HPDE6-E6E7 (cell line): ENCODE results near the gene RESP18.

Experiments used
- DNase-seq: peaks from one replicate; pipeline ENCODE4 v3.0.0; 2011; ENCODE audit warnings: missing footprints; ENCODE audit errors: extremely low spot score

Gene RESP18

DNA sequence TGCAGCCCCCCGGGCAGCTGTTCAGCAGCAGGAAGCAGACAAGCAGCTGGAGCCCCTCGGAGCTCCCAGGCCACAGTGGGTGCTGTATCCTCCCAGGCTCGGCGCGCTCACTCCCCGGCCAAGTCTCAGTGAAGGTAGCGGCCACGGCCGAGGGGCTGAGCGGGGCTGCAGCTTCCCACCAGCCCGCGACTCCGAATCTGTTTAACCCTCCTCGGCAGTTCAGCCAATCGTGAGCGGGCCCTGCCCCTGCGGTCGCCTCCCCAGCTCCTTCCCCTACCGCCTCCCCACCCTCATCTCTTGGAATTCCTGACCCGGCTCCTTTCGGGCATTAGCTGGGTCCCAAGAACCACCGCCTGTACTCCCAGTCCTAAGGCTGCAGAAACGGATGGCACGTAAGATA lies at the start of gene RESP18:
Gene RESP18 (minus strand): TSS at position 203 of the 400 bp plus-strand sequence.
- DNase-seq: no peak

DNA sequence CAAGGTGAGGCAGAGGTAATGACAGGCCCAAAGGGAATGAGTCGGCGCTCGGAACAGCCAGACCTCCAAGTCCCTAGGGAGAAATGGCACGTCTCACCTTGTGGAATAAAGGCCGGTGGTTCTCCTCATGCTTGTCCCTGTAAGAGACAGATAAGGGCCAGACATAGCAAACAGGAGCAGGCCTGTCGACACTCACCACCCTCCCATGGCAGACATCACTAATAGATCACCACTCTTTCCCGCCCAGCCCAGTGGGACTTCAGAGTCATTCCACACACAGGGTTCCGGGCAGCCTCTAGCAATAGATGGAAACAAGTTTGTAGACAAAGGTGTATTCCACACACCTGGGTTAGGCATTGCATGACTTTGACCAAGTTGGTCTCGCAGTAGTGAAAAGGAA lies 48.9 kb upstream of the RESP18 start:
- DNase-seq: no peak

DNA sequence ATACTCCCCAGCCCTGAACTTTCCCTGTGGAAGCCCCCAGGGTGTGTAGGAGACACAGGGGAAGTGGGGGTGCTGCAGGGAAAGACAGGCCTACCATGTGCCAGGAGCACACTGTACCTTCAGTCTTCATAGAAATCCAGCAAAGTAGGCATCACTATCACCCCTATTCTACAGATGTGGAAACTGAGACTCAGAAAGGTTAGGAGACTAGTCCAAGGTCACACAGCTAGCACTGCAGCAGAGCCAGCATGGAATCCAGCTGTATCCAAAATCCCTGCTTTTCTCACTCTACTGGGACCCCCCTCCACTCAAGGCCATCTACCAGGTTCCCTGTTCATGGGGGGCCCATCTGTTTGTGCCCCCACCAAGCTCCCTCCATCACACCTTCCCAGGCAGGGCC lies 48.4 kb upstream of the RESP18 start:
- DNase-seq: no peak

DNA sequence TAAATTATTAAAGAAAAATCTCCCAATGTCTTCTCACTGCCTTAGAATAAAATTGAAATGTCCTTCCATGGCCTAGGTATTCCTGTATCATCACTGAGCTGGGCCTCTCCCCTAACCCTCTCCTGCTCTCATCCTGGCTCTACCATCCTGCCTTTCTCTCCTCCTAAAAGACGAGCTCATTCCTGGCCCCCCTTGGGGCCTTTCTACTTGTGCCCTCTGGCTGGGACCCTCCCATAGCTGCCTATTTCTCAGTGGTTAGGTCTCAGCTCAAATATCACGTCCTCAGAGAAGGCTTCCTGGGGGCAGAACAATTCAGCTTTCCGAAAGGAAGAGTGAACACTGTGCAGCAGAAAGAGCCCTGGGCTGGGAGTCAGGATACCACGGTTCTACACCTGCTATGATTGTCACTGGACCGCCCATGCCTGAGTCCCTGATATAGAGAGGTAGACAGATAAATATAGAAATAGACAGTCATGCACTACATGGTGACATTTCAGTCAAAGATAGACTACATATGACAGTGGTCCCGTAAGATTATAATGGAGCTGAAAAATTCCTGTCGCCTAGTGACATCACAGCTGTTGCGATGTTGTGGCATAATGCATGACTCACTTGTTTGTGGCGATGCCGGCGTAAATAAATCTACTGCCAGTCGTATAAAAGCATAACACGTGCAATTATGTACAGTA lies 45.8 kb upstream of the RESP18 start:
- no peak for DNase-seq

DNA sequence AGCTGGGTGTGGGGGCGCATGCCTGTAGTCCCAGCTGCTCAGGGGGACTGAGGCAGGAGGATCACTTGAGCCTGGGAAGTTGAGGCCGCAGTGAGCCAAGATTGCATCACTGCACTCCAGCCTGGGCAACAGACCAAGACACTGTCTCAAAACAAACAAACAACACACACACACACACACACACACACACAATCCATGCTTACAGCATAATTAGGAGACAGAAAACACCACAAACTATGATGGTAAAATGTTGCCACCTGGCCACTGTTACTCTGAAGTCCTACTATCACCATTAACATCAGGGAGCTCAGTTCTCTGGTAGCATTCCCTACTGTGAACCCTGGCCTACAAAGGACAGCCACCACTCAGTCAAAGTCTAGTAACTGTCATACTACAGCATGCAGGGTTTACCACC lies 36.9 kb upstream of the RESP18 start:
- DNase-seq: no peak

DNA sequence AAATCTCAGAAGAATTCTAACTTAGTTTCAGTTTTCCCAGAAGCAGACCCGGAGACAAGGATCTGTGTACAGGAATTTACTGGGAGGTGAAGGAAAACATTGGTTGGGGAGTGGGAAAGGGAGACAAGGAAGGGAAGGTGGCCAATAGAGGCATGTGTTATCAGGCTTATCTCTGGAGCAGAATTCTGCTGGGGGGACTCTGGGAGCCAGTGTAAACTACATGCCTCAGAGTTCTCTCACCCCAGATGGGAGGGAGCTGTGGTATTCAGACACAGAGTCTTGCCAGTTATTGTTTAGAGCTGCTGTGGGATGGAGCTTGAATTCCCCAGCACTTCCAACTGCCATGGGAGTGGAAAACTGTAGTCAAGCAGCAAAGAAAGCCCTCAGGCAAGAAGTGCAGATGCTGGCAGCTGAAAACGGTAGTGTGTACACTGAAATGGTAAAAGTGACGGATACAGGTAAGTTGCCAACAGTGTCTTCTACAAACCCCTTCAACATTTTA lies 36.2 kb upstream of the RESP18 start:
- DNase-seq: no peak

DNA sequence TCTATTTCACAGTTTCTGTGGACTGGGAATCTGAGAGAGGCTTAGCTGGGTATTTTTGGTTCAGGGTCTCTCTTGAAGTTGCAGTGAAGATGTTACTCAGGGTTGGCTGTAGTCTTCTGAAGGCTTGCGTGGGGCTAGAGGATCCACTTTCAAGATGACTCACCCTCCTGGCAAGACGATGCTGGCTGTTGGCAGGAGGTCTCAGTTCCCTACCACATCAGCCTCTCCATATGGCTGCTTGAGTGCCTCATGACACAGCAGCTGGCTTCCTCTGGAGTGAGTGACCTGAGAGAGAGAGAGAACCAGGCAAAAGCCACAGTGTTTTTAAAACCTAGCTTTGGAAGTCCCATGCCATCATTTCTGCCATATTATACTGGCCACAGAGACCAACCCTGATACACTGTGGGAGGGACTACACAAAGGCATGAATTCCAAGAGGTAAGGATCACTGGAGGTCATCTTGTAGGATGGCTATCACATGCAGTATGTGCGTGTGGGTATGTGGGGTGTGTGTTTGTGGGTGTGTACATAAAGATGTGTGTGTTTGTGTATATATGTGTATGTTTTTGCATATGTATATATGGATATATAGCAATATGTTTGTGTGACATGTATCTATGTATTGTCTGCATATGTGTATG lies 30.1 kb upstream of the RESP18 start:
- DNase-seq: peak; percentile 22

DNA sequence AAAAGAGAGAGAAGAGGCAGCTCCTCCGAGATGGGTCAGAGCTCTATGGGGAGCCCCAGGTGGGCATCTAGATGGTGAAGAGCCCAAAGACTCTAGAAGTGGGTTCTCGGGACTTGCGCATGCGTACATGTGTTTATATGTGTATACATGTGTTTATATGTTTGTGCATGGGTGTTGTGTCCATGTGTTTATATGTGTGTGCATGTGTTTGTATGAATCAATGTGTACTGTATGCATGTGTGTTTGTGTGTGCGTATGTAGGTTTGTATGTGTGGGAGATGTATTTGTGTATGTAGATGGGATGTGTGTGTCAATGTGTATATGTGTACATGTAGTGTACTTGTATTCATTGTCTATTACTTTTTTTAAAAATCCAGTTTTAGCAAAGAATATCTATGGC lies 29.5 kb upstream of the RESP18 start:
- no peak for DNase-seq

DNA sequence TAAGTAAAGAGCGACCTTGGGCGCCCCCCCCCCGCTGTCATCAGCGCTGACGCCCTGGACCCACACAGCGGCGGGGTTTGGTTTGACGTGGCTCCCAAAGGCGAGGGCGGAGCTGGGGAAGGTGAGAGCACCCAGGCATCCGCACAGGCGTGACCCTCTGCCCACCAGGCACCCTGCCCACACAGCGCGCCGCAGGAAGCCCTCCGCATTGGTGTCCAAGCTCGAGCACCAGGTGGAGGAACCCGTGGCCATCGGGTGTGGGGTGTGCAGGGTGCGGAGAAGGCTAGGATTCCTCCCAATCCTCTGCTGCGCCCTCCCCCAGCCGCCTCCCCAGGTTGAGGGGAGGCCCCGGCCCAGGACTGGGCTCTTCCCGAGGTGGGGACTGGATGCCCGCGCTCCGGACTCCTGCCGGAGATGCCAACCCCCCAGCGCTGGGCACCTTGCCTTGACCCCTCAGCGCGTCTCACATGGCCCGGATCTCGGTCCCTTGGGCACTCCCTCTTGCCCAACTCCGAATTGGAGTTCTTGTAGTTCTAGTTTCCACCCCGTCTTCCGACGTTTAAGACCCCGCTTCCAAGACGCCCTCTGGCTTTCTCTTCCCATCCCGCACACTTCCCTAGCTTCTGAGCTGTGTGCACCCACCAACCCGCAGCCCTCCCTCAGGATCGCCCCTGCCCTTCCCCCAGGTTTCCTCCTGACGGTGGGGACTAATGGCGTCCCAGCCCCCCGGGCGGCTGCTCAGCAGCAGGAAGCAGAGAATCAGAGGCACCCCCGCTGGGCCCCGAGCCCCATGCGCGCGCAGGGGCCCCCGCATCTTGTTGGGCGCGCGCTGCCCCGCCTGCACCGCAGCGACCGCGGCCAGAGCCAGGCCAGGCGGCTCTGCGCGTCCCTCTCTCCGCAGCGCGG lies 25.9 kb upstream of the RESP18 start:
- DNase-seq: no peak

DNA sequence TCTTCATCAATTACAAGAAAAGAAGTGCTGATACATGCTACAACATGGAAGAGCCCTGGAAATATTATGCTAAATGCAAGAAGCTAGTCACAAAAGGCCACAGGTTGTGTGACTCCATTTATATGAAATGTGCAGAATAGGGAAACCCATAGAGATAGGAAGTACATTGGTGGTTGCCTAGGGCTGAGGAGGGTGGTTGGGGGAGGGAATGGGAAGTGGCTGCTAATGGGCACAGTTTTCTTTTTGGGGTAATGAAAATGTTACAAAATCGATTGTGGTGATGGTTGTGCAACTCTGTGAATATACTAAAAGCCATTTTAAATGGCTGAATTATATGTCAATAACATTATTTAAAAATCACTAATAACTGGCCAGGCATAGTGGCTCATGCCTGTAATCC lies 24.3 kb upstream of the RESP18 start:
- no peak for DNase-seq

DNA sequence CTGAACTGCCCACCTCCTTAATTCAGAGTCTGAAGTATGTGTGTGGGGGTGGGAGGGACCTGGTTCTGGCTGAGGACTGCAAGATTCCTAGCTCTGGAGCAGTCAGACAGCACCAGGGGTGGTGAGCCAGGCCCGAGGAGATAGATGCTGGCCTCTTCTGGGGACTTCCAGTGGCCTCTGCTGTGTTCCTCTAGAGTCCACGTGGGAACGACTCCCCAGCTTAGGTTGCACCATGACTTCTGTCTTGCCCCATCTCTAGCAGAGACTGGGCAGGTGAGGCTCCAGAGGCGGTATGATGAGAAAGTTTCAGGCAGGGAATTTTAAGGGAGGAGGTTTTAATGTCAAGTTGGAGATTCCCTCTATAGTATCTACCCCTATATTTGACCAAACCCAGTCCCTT lies 22.0 kb upstream of the RESP18 start:
- no peak for DNase-seq

DNA sequence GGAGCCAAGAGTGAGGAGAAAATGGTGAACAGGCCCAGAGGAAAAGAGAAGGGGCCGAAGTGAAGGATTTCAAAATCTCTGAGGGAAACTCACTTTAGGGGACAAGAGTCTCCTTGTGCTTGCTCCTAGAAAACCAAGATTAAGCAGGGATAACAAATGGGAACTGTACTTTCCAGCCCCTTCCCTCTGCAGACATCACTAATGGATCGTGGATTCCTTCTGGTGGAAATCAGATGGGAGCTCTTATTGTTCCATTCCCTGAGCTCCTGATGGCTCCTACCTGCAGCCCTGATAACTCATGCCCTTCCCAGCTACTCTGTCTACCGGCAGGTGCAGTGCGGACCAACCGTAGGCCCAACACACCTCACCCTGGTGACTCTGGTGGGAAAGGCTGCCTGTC lies 20.6 kb upstream of the RESP18 start:
- DNase-seq: no peak

DNA sequence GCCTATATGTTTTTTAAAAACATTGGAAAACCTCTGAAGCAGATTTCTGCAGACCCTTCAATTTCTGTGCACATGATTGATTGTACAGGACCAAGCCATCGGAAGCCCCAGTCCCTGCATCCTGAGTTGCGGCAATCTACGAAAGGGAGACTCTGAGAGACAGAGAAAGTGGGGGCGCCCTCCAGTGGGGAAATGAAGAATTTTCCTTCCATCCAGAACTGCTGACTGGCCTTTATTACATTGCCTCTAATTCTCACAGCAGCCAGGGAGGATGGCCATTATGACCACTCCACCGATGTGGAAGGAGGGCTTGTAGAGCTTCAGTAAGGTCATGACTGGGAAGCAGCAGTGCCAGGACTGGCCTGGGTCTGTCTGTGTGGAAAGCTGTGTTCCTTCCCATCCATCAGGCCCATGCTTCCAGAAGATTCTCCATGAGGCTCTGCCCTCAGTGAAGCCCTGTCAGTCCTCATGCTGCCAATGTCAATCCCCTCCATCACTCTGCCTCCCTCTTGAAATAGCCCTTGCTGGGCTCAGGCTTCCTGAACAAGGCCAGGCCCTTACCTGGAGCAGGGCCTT lies 20.0 kb upstream of the RESP18 start:
- DNase-seq: peak; percentile 38

DNA sequence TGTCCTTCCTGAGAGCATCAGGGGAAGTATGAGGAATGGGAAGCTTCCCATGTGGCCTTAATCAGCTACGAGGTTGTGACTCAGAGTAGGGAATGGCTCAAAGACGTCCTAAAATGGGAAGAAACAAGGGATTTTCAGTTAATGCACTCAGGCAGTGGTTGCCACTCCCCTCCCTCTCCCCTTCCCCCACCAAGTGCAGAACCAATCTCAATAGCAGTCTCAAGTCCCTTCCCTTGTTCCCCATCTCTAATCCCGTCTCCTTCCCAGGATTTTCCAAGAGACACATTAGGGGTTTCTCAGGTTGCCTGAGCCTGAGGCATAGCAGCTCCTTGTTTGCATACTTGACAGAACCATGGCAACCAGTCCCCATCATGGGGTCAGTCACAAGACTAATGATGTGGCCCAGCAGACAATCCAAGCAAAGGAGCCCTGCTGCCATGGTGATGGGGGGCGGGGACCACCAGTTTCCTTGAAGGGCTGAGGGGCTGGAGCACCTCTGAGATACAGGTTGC lies 18.2 kb upstream of the RESP18 start:
- no peak for DNase-seq

DNA sequence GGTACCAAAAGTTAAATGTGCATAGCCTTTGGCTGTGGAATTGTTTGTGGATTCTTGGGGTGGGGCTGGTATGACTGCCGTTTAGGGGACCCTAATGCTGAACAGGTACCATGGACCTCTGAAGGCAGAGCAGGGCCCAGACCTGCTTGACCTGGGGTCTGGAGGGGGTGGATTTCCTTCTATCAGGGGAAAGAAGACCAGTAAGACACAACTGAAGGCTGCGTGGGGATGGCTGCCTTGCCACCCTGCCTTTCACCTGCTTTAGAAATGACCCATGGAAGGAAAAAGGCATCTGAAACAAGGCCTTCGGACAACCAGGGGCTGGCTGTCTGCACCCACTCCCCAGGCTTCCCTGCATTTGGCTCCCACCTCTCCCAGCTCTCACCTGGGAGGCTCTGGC lies 17.7 kb upstream of the RESP18 start:
- DNase-seq: no peak

DNA sequence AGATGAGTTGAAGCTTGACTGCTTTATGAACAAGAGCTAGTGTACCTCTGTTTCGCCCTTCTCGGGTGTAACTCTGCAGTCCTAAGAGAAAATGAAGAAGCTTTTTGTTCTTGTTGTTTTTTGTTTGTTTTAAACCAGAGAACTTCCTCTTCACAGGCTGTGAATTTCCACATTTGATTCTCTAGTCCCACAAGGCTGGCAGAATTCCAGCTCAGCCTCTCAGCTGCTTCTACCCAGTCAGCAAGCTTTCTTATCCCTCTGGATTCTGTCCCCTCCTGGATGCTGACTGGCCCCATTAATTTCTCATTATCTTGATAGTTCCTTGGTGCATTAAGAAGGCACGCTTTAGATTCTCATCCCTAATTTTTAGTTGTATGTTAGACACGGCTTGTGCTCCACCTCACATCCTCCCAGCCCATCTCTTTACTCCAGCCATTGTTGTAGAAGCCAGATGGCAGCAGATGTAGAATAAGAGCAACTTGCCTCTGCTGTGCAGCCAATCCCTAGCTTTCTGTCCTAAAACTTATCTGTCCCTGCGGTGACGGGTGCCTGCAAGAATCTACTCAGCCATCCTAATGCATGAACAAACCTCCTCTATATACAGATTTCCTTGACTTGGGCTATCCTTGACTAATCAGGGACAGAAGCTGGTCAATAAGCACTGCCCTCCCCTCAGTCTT lies 12.3 kb upstream of the RESP18 start:
- no peak for DNase-seq

DNA sequence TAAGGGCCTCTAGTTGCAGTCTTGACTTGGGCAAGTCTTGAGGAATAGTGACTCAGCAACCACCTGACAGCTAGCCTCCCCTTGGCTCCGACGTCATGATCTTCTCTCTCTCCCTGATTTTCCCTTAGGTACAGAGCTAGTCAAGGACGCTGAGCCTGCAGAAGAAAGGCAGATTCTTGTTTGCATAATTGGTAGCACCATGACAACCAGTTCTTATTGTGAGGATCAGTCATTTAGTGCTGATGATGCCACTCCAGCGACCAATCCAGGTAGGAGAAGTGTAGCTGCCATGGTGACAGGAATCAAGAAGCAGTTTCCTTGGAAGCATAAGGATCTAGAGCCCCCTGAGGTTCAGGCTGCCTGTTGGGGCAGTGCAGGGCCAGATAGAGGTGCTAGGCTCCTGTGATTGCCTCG lies 2.8 kb upstream of the RESP18 start:
- DNase-seq: no peak

DNA sequence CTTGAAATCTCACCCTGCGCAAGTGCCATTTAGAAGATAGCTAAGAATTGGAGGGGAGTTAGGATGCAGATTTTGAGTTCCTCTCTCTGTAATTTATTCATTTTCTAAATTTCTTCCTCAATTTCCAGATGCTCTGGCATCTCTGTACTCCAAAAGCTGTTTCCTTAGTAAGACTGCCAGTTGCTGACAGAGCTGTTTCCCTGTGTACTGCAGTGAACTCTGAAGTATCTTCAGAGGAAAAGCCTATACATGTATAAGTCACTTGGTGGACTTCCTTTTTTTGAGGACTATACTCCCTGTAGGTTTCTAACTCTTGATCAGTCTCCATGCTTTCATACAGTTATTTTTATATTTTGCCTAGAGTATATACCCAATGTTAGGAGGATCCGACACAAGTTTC lies 1.5 kb upstream of the RESP18 start:
- no peak for DNase-seq

DNA sequence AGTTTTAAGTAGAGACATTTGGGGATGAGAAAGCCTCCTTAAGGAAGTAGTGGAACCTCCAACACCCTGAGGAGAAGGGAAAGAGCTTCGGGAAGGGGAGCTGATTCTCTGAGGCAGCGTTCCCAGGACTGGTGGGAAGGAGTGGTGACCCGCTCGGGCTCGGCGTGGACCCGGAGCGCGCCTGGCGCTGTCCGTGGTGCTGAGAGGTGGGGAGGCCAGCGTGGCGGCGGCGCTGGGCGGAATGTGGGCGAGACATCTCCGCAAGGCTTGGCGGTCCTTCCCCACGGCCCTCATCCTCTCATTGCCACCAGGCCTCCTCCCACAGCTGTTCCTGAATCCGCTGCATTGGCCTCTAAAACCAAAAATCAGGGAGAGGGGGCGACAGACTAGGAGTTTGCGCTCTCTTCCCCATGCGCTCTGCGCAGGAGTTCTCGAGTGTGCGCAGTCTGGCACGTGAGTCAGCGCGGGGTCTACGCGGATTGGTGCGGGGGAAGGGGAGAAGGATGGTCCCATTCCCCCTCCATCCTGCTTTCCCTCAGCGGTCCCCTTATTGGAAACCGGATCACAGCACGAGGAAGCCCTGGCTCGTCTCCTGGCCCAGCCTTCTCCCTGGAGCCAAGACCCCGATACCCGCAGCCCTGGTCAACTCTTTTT lies 857 bp downstream of the RESP18 start:
- peak; percentile 28 for DNase-seq

DNA sequence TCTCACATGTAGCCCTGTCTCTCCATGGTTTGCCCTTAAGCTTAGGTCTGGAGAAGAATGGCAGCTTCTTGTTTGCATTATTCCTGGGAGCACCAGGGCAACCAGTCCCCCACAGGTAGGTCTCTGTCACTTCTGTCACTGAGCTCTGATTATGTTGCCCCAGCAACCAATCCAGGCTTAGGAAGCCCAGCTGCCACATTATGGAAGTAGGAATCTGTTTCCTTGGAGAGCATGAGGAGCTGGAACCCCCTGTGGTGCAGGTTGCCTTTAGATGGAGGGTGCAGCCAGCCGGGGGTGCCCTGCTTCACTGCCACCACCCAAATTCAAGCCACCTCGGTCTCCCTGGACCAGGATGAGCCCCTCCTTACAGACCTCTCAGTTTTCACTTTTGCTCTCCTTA lies 4.8 kb downstream of the RESP18 start:
- no peak for DNase-seq
